Measurements from ENCODE around the gene FBXL7. TPM values are rescaled to one million over a fixed set of nuclear protein-coding genes. Genes with fewer than 3 reads are reported as not detected.

The FBXL7 gene
- total and polyA plus RNA-seq, 2 donors (not counting 3 experiments of a cell fraction or from before 2014, with no cell fraction given): 23.5 to 32.2 TPM

- no peak overlapping the region for H2AFZ ChIP-seq (ENCODE audit: low read depth, low read length)
- peaks cover 27% of the 10 kb centered on the region for H3K4me1 ChIP-seq (ENCODE audit: control insufficient read depth, extremely low read depth, insufficient read depth, low read length)
- H3K9me1 ChIP-seq (replicated peaks; ENCODE audit: control insufficient read depth, extremely low read depth, insufficient read depth, low read length): no peaks in the 10 kb centered on the region
- ChIA-PET CTCF (interaction anchor here (0.6 to 1.7 kb wide), 5 partner anchors 8 to 422 kb away, joined by 3 to 5 read pairs (median 3); no protein-coding TSS in a partner anchor), POLR2A (interaction anchor here (0.5 kb wide), 1 partner anchor 24 kb away, joined by 7 read pairs; no protein-coding TSS in a partner anchor)
- intact Hi-C loops (cut with micrococcal nuclease): loop anchor here (2.0 to 10.0 kb wide), 2 partner anchors 73 to 421 kb away; partner anchors contain the start of gene FBXL7
- DNase-seq (ENCODE audit: low read depth, low spot score): peak; percentile 70
- dilution Hi-C loops (cut with MboI; ENCODE audit: extremely low pct_ligation_motif_present, low sequenced_read_pairs): no loop called here
- H4K20me1 ChIP-seq (replicated peaks; ENCODE audit: control insufficient read depth, extremely low read depth, insufficient read depth, low read length): peaks cover 4% of the 10 kb centered on the region
- H3K9me3 ChIP-seq (replicated peaks; ENCODE audit: control insufficient read depth, insufficient read depth, low read length): no peaks in the 10 kb centered on the region
- H3K79me2 ChIP-seq (ENCODE audit: control insufficient read depth, insufficient read depth, low read length): peaks cover 17% of the 10 kb centered on the region
- H3K27ac ChIP-seq (ENCODE audit: insufficient read depth, low read depth, low read length): peak overlapping the region; percentile 26
- peak overlapping the region; percentile 16 for H3K4me2 ChIP-seq (ENCODE audit: insufficient read depth, low read length)
- FAIRE-seq: peak; percentile 87
- H3K9ac ChIP-seq (replicated peaks; ENCODE audit: extremely low read depth, insufficient read depth, low read length): no peak overlapping the region
- TF ChIP-seq POLR2AphosphoS5 (IDR thresholded peaks at IDR 0.05; ENCODE audit: insufficient read depth, low read depth, low read length) (no peak), FOS (IDR thresholded peaks at IDR 0.05; ENCODE audit: borderline replicate concordance, insufficient read depth, low read length) (peak; percentile 18), MYC (IDR thresholded peaks at IDR 0.05; ENCODE audit: low read depth, low read length) (no peak), MAX (IDR thresholded peaks at IDR 0.05; ENCODE audit: insufficient read depth, insufficient read length) (no peak), JUN (IDR thresholded peaks at IDR 0.05; ENCODE audit: borderline replicate concordance, insufficient read depth, insufficient read length, low read depth) (peak; percentile 48), GATA2 (IDR thresholded peaks at IDR 0.05; ENCODE audit: insufficient read depth, insufficient read length, low read depth, low read length) (no peak)
- H3K36me3 ChIP-seq (ENCODE audit: control insufficient read depth in 2 of 2, extremely low read depth in 1 of 2, insufficient read depth in 2 of 2, low read length in 2 of 2): no peaks in the 10 kb centered on the region
- H3K27me3 ChIP-seq (ENCODE audit: control insufficient read depth in 2 of 2, insufficient read depth in 2 of 2, low read length in 2 of 2): no peaks in the 10 kb centered on the region
- peak overlapping the region in 1 of 3 experiments; percentile 15 for H3K4me3 ChIP-seq (replicated peaks in 1 of 3; ENCODE audit: insufficient read depth in 1 of 3, low read depth in 1 of 3, low read length in 3 of 3)
- BruUV-seq (replicated peaks): no TSS peak
Observed at GRCh38 chr5:15573590-15573989, 73.6 kb downstream of the FBXL7 start.

GRCh38 chr5:15574128-15574527, 74.1 kb downstream of the FBXL7 start:
- BruUV-seq (replicated peaks): no TSS peak
- Histone ChIP-seq H3K9ac (replicated peaks; ENCODE audit: extremely low read depth, insufficient read depth, low read length) (no peak overlapping the region), H3K9me1 (replicated peaks; ENCODE audit: control insufficient read depth, extremely low read depth, insufficient read depth, low read length) (no peaks in the 10 kb centered on the region), H3K27ac (ENCODE audit: insufficient read depth, low read depth, low read length) (no peak overlapping the region), H3K9me3 (replicated peaks; ENCODE audit: control insufficient read depth, insufficient read depth, low read length) (no peaks in the 10 kb centered on the region), H2AFZ (ENCODE audit: low read depth, low read length) (no peak overlapping the region), H3K36me3 (ENCODE audit: control insufficient read depth in 2 of 2, extremely low read depth in 1 of 2, insufficient read depth in 2 of 2, low read length in 2 of 2) (no peaks in the 10 kb centered on the region), H3K4me1 (ENCODE audit: control insufficient read depth, extremely low read depth, insufficient read depth, low read length) (peaks cover 27% of the 10 kb centered on the region), H3K27me3 (ENCODE audit: control insufficient read depth in 2 of 2, insufficient read depth in 2 of 2, low read length in 2 of 2) (no peaks in the 10 kb centered on the region), H4K20me1 (replicated peaks; ENCODE audit: control insufficient read depth, extremely low read depth, insufficient read depth, low read length) (peaks cover 4% of the 10 kb centered on the region), H3K4me3 (replicated peaks in 1 of 3; ENCODE audit: insufficient read depth in 1 of 3, low read depth in 1 of 3, low read length in 3 of 3) (no peak overlapping the region), H3K79me2 (ENCODE audit: control insufficient read depth, insufficient read depth, low read length) (peaks cover 17% of the 10 kb centered on the region), H3K4me2 (ENCODE audit: insufficient read depth, low read length) (no peak overlapping the region)
- DNase-seq (ENCODE audit: low read depth, low spot score) (no peak), FAIRE-seq (no peak)
- POLR2A ChIA-PET: interaction anchor here (0.5 kb wide), 1 partner anchor 23 kb away, joined by 7 read pairs; no protein-coding TSS in a partner anchor
- no peak for TF ChIP-seq CTCF (IDR thresholded peaks at IDR 0.05; ENCODE audit: extremely low read depth in 1 of 2, insufficient read depth in 1 of 2, low read depth in 1 of 2, low read length in 2 of 2)
- dilution Hi-C loops (cut with MboI; ENCODE audit: extremely low pct_ligation_motif_present, low sequenced_read_pairs) (no loop called here), intact Hi-C loops (cut with micrococcal nuclease) (loop anchor here (10.0 kb wide), 1 partner anchor 421 kb away; no protein-coding TSS in a partner anchor)
- CTCF ChIA-PET: interaction anchor here (0.6 to 1.7 kb wide), 5 partner anchors 9 to 221 kb away, joined by 3 to 5 read pairs (median 3); no protein-coding TSS in a partner anchor

Data from endothelial cell of umbilical vein (primary cell).